NCI-H526 (cell line): Measurements from ENCODE around the gene KAT14.
"Not testable (repeated sequence)": the region's sequence is repeated elsewhere in the genome, so short reads cannot be mapped to it uniquely, and the experiment has no call there.

Source experiments
- DNase-seq, 2 experiments: peaks; one replicate each; lab custom pipeline; 2025; lab: John Stamatoyannopoulos, UW

The KAT14 gene, protein sequence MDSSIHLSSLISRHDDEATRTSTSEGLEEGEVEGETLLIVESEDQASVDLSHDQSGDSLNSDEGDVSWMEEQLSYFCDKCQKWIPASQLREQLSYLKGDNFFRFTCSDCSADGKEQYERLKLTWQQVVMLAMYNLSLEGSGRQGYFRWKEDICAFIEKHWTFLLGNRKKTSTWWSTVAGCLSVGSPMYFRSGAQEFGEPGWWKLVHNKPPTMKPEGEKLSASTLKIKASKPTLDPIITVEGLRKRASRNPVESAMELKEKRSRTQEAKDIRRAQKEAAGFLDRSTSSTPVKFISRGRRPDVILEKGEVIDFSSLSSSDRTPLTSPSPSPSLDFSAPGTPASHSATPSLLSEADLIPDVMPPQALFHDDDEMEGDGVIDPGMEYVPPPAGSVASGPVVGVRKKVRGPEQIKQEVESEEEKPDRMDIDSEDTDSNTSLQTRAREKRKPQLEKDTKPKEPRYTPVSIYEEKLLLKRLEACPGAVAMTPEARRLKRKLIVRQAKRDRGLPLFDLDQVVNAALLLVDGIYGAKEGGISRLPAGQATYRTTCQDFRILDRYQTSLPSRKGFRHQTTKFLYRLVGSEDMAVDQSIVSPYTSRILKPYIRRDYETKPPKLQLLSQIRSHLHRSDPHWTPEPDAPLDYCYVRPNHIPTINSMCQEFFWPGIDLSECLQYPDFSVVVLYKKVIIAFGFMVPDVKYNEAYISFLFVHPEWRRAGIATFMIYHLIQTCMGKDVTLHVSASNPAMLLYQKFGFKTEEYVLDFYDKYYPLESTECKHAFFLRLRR

GRCh38 chr20:18137412-18138265 lies at the start of gene KAT14, which contains the start of gene PET117:
KAT14 (plus strand) TSS chr20:18137863; CDS start chr20:18142661, 4,798 bp downstream.
PET117 (plus strand) TSS chr20:18137863; CDS start chr20:18137956, 93 bp downstream.
- DNase-seq: peak; percentile 81 to 97

- DNase-seq: not testable (repeated sequence)
These were observed 49.4 kb upstream of the KAT14 start for GRCh38 chr20:18088298-18088697.

DNA sequence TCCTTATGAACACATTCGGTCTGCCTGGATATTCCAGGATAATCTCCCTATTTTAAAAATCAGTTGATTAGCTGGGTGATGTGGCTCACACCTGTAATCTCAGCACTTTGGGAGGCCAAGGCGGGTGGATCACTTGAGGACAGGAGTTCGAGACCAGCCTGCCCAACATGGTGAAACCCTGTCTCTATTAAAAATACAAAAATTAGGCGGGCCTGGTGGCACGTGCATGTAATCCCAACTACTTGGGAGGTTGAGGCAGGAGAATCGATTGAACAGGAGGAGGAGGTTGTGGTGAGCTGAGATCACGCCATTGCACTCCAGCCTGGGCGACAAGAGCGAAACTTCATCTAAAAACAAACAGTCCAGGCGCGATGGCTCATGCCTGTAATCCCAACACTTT lies 48.8 kb upstream of the KAT14 start:
- not testable (repeated sequence) for DNase-seq

DNA sequence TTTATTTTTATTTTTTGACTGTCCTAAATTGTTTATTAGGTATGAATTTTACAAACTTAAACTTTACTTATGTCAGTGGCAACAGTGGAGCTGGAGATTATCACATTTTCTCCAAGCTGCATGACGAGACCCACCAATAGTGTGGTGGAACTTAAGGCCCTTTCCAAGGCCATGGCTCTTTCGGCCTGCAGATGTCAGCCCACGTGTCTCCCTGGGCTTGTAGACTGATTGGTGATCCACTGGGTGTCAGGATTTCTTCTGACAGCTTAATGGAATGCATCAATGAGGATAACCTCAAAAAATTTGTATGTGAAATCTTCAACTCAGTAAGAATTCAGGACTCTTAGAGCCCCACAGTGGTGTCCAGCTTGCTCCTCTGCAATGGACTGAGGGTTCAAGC lies 47.6 kb upstream of the KAT14 start:
- DNase-seq: no peak

DNA sequence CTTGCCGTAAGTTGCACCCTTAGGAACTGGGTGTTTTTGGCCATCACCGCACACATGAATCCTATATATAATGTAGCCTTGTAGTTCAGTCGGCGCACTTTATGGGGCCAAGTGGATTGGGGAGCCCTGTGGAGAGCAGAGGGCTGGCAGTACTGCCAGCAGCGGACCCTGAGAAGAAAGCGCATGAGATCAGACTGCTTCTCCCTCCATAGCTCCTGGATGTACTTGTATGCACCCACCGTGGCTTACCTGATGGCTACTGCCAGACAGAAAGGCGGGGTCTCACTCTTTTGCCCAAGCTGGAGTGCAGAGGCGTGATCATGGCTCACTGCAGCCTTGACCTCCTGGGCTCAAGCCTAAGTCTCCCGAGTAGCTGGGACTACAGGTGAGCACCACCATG lies 47.2 kb upstream of the KAT14 start:
- DNase-seq: no peak

DNA sequence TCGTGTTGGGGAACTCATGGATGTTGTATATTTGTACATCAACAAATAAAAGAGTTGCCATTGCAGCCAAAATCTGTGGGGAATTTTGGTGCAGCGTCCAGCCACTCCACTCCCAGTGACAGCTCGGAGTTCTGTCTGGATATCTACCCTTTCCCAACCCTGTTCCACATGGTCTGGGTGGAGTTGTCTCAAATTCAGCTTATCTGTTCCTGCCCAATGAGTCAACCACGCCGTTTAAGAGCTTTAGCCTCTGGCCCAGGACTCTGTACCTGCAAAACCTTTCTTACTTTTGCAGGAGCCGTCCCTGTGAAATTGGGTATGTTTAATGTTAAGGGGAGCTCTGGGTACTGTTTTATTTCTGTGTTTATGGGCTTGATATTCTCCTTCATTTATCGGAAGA lies 46.0 kb upstream of the KAT14 start:
- no peak for DNase-seq

- no peak for DNase-seq
These were observed 44.8 kb upstream of the KAT14 start for GRCh38 chr20:18092890-18093289.

GRCh38 chr20:18093388-18093787 lies 44.3 kb upstream of the KAT14 start:
- no peak for DNase-seq

- DNase-seq: no peak
These were observed 43.5 kb upstream of the KAT14 start for GRCh38 chr20:18094191-18094590.

DNA sequence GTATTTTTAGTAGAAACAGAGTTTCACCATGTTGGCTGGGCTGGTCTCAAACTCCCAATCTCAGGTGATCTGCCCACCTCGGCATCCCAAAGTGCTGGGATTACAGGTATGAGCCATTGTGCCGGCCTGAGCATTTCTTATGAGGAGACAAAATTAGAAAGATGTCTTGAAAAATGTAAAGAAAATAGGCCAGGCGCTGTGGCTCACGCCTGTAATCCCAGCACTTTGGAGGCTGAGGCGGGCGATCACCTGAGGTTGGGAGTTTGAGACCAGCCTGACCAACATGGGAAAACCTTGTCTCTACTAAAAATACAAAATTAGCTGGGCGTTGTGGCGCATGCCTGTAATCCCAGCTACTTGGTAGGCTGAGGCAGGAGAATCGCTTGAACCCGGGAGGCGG lies 37.1 kb upstream of the KAT14 start:
- DNase-seq: not testable (repeated sequence)

- DNase-seq: peak in 1 of 2 experiments; percentile 12
These were observed 36.4 kb upstream of the KAT14 start for GRCh38 chr20:18101125-18101810.

- DNase-seq: no peak
These were observed 34.2 kb upstream of the KAT14 start for GRCh38 chr20:18103497-18103896.

- DNase-seq: no peak
These were observed 29.3 kb upstream of the KAT14 start for GRCh38 chr20:18108326-18108725.

- not testable (repeated sequence) for DNase-seq
These were observed 9.1 kb upstream of the KAT14 start for GRCh38 chr20:18128574-18128973.

- DNase-seq: no peak
These were observed 5.0 kb upstream of the KAT14 start for GRCh38 chr20:18132663-18133062.

DNA sequence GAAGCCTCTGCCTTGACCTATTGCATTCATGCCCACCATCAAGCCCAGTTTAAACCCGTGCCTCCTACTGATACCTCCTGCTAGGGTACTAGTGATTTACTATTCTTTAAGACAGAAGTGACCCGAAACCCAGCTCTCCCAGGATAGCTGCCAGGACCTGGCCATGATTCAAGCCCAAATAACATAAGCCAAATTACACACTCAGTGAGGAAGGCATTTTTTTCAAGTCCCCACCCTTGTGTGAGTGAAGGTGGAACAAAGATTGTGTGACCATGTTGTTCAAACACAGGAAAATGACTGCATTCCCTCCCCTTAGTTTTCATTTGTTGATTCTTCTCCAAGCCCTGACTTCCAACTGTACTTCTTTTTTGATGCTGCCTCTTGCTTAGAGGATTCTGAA lies 3.7 kb upstream of the KAT14 start:
- DNase-seq: no peak

GRCh38 chr20:18138266-18138582 lies 561 bp downstream of the KAT14 start:
- no peak for DNase-seq

DNA sequence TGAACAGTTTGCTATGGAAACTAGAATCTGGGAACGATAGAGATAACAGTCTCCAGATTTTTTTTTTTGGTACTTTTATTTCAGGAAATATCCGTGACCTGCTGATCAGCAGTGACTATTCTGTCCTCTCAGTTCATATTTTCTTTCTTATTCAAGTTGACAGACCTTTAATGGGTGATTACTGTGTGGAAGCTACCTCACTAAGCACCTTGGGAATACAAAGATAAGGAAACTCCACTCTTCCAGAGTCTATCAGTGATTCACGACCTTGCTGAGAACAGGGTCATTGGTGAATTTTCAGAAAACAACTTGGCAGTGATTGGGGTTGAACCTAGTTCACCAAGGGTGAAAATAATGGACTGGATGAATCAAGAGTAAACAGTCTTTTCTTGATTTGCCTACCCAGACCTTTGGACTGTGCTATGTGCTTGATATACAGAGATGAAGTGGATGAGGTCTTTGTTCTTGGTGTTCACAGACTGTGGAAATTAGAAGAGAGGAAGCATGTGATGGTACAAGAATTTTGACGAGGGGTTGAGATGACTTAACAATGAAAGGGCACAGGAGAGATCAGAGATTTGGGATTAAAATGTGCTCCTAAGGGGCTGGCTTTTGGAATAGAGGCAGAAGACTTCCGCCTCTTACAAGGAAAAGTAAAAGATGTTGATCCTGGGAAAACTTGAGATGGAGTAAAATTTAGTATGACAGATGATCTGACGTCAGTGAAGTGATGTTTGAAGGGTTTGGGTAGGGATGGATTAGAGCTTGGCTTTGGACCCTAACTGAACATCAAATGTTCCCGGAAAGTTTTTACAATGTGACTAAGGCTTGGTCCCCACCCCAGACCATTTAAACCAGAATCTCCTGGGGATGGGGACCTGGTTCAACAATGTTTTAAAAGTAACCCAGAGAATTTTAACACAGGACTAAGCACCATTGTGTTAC lies 1.2 kb downstream of the KAT14 start:
- peak; percentile 56 to 66 for DNase-seq

DNA sequence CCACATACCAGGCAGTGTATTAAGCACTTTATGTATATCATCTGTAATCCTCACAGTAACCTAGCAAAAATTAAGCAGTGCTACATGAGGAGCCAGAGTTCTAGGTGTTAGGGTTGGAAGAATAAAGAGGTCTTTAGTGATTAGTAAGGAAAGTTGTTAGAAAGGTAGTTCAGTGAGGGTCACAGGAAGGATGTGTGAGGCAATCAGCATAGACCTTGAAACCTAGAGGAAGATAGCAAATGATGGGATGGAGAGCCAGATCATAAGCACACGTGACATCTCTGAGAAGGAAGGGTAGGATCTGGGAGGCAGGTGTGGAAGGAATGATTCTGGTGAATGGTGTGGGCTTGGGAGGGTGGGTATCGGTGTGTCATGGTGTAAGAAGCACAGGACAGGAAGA lies 2.2 kb downstream of the KAT14 start:
- DNase-seq: no peak

- no peak for DNase-seq
These were observed 7.0 kb downstream of the KAT14 start for GRCh38 chr20:18144541-18145099.
